IMR-90 (cell line): Measurements from ENCODE around the gene TEAD2. TPM values are rescaled to one million over a fixed set of nuclear protein-coding genes. Genes with fewer than 3 reads are reported as not detected.

Source experiments
- ATAC-seq: fragments of 200-7000 bp; cut with Tn5 transposase; 2 replicates; pipeline ENCODE4 v1.9.1; 2020; ENCODE audit warnings: low read depth, mild to moderate bottlenecking, moderate library complexity
- BruUV-seq: library from RNA; stranded (reverse); fragments of 400-500 nt; replicated peaks from 2 replicates; lab custom pipeline; 2021; lab: Mats Ljungman, UMichigan
- CTCF ChIA-PET: fragments of 300-600 bp; formaldehyde crosslinking; extraction: SDS; loops from one replicate; lab custom pipeline; 2021; ENCODE audit warnings: antibody characterized with exemption; lab: Yijun Ruan, JAX
- POLR2A ChIA-PET: fragments of 300-600 bp; sonication (Branson Sonifier 250); formaldehyde crosslinking; loops from one replicate; lab custom pipeline; 2022; ENCODE audit warnings: antibody characterized with exemption; ENCODE audit not compliant: unreplicated experiment; lab: Charles Lee
- DNase-seq: peaks from one replicate; pipeline ENCODE4 v3.0.0; 2013
- H2AFZ ChIP-seq: replicated peaks from 2 replicates; pipeline ENCODE3; 2013; ENCODE audit warnings: low read length, mild to moderate bottlenecking; ENCODE audit not compliant: poor library complexity
- H2AK5ac ChIP-seq: 2 replicates; pipeline ENCODE4 v1.6.1; 2013; ENCODE audit warnings: low read depth, low read length, inconsistent platforms
- H2AK9ac ChIP-seq: replicated peaks from 2 replicates; pipeline ENCODE3; 2013; ENCODE audit warnings: mild to moderate bottlenecking, low read depth, low read length, moderate library complexity; ENCODE audit not compliant: poor library complexity
- H2BK120ac ChIP-seq: 2 replicates; pipeline ENCODE4 v1.6.1; 2013; ENCODE audit warnings: low read depth, low read length, inconsistent platforms
- H2BK15ac ChIP-seq: 3 replicates; pipeline ENCODE4 v1.6.1; 2013; ENCODE audit warnings: low read depth, low read length, inconsistent platforms
- H2BK20ac ChIP-seq: 2 replicates; pipeline ENCODE4 v1.6.1; 2013; ENCODE audit warnings: low read depth, mild to moderate bottlenecking, inconsistent platforms, low read length, moderate library complexity
- H2BK5ac ChIP-seq: 2 replicates; pipeline ENCODE4 v1.6.1; 2013; ENCODE audit warnings: mild to moderate bottlenecking, low read depth, low read length, inconsistent platforms; ENCODE audit not compliant: poor library complexity, severe bottlenecking
- H3K14ac ChIP-seq: replicated peaks from 2 replicates; pipeline ENCODE4 v1.6.1; 2013; ENCODE audit warnings: low read depth, low read length, inconsistent platforms
- H3K18ac ChIP-seq: 2 replicates; pipeline ENCODE4 v1.6.1; 2013; ENCODE audit warnings: low read depth, low read length, control low read depth
- H3K23ac ChIP-seq: 2 replicates; pipeline ENCODE4 v1.6.1; 2013; ENCODE audit warnings: low read depth, low read length, inconsistent platforms
- H3K27ac ChIP-seq: 2 replicates; pipeline ENCODE4 v1.5.1; 2013; ENCODE audit warnings: mild to moderate bottlenecking, control low read depth, low read length; ENCODE audit not compliant: insufficient read depth
- H3K27me3 ChIP-seq: 2 replicates; pipeline ENCODE4 v1.6.1; 2013; ENCODE audit warnings: low read length; ENCODE audit not compliant: control insufficient read depth, insufficient read depth
- H3K36me3 ChIP-seq: 2 replicates; pipeline ENCODE4 v1.6.1; 2013; ENCODE audit warnings: low read length, mixed read lengths; ENCODE audit not compliant: control insufficient read depth, insufficient read depth
- H3K4ac ChIP-seq: 2 replicates; pipeline ENCODE4 v1.6.1; 2013; ENCODE audit warnings: low read depth, low read length, inconsistent platforms
- H3K4me1 ChIP-seq: 2 replicates; pipeline ENCODE4 v1.6.1; 2013; ENCODE audit warnings: low read length, mixed read lengths; ENCODE audit not compliant: control insufficient read depth, insufficient read depth
- H3K4me2 ChIP-seq: 2 replicates; pipeline ENCODE4 v1.6.1; 2013; ENCODE audit warnings: low read depth, mild to moderate bottlenecking, control low read depth, low read length, moderate library complexity
- H3K4me3 ChIP-seq: 2 replicates; pipeline ENCODE4 v1.5.1; 2013; ENCODE audit warnings: low read depth, mild to moderate bottlenecking, control low read depth, low read length, moderate library complexity; ENCODE audit not compliant: insufficient read depth
- H3K56ac ChIP-seq: 2 replicates; pipeline ENCODE4 v1.6.1; 2013; ENCODE audit warnings: low read length, inconsistent platforms; ENCODE audit not compliant: insufficient read depth; ENCODE audit errors: extremely low read depth
- H3K79me1 ChIP-seq, 2 experiments: 2 replicates each; pipeline ENCODE4 v1.6.1; 2013; ENCODE audit warnings: low read length in 2 of 2, inconsistent platforms in 1 of 2, low read depth in 1 of 2
- H3K9ac ChIP-seq: 2 replicates; pipeline ENCODE4 v1.6.1; 2013; ENCODE audit warnings: low read depth, low read length, control low read depth
- H3K9me1 ChIP-seq: 2 replicates; pipeline ENCODE4 v1.6.1; 2013; ENCODE audit warnings: low read length, inconsistent platforms; ENCODE audit not compliant: insufficient read depth
- H3K9me3 ChIP-seq: 2 replicates; pipeline ENCODE4 v1.6.1; 2013; ENCODE audit warnings: low read length; ENCODE audit not compliant: control insufficient read depth, insufficient read depth
- H4K20me1 ChIP-seq: 2 replicates; pipeline ENCODE4 v1.6.1; 2013; ENCODE audit warnings: low read length, inconsistent platforms; ENCODE audit not compliant: insufficient read depth
- H4K5ac ChIP-seq: 2 replicates; pipeline ENCODE4 v1.6.1; 2013; ENCODE audit warnings: mild to moderate bottlenecking, low read depth, low read length, control low read depth
- H4K8ac ChIP-seq, 2 experiments: 2 replicates each; pipeline ENCODE4 v1.6.1; 2013; ENCODE audit warnings: low read depth in 2 of 2, low read length in 2 of 2, control low read depth in 1 of 2, inconsistent platforms in 1 of 2
- H4K91ac ChIP-seq: 2 replicates; pipeline ENCODE4 v1.6.1; 2013; ENCODE audit warnings: low read depth, low read length, inconsistent platforms; ENCODE audit not compliant: insufficient read depth
- BHLHE40 ChIP-seq: fragments of 150-350 bp; IDR thresholded peaks from 2 replicates; pipeline ENCODE4 v1.6.1; 2016; ENCODE audit warnings: mild to moderate bottlenecking, low read depth, low read length
- WGBS, 2 experiments: methylation state at CpG; one replicate each; pipeline versions ENCODE4 v1.1.5 to v1.1.7; 2013; ENCODE audit warnings: missing lambda C conversion rate in 2 of 2; ENCODE audit not compliant: insufficient read length in 1 of 2; ENCODE audit errors: extremely low coverage in 2 of 2; 5-methylcytosine and 5-hydroxymethylcytosine counted together
- dilution Hi-C: fragments of 300-500 bp; cut with HindIII; formaldehyde crosslinking; loops from one replicate; pipeline ENCODE4 v1.14.3; 2018; ENCODE audit warnings: low sequenced_read_pairs; ENCODE audit not compliant: unreplicated experiment
- in situ Hi-C: fragments of 300-500 bp; cut with MboI; formaldehyde crosslinking; loops from 3 replicates; pipeline ENCODE4 v1.14.3; 2019; ENCODE audit warnings: low sequenced_read_pairs, inconsistent platforms, mixed read lengths
- intact Hi-C: fragments of 100-400 bp; cut with micrococcal nuclease; formaldehyde crosslinking; loops from 2 replicates; pipeline ENCODE4 v1.10.0; 2022
- polyA plus RNA-seq, 3 experiments: library from polyadenylated mRNA; depleted of rRNA; stranded (reverse); fragments of >200 nt; gene quantifications; 2 replicates each; pipeline ENCODE4 v1.2.3, GENCODE V29; 2012; ENCODE audit warnings: low replicate concordance in 1 of 3
- total RNA-seq: library from RNA; depleted of rRNA; stranded (reverse); fragments of >200 nt; gene quantifications from 2 replicates; pipeline ENCODE4 v1.2.3, GENCODE V29; 2012

Gene TEAD2
- total and polyA plus RNA-seq, 2 of the 4 experiments (the other 2 are of a cell fraction) = 30.8 to 33.6 TPM

GRCh38 chr19:49368711-49369358, 6.6 kb upstream of the TEAD2 start:
- no TSS peak for BruUV-seq
- no peak overlapping the region for H3K4me2 ChIP-seq
- H3K18ac ChIP-seq = no peak overlapping the region
- no peak overlapping the region for H4K91ac ChIP-seq
- ChIA-PET CTCF (no interaction called here), POLR2A (no interaction called here)
- H3K27ac ChIP-seq = no peak overlapping the region
- H3K14ac ChIP-seq = no peak overlapping the region
- no peak overlapping the region for H2BK120ac ChIP-seq
- peaks cover 2% of the 10 kb centered on the region; the same call in 1 of the 2 replicates for H3K27me3 ChIP-seq
- H2BK15ac ChIP-seq = no peak overlapping the region
- H2BK20ac ChIP-seq = no peak overlapping the region
- no peak overlapping the region for H3K4me3 ChIP-seq
- dilution Hi-C loops = no loop called here
- no peak overlapping the region for H4K8ac ChIP-seq
- in situ Hi-C loops = no loop called here
- no peak for DNase-seq
- no peak overlapping the region for H2AK9ac ChIP-seq
- H3K9me1 ChIP-seq = peaks cover 2% of the 10 kb centered on the region; the same call in 1 of the 2 replicates
- TF ChIP-seq BHLHE40 = no peak
- no peak overlapping the region for H3K4ac ChIP-seq
- no peaks in the 10 kb centered on the region for H3K36me3 ChIP-seq
- intact Hi-C loops = no loop called here
- no peak overlapping the region for H3K56ac ChIP-seq
- ATAC-seq = no peak
- H3K79me1 ChIP-seq = no peaks in the 10 kb centered on the region
- peaks cover 23% of the 10 kb centered on the region for H3K9me3 ChIP-seq
- no peak overlapping the region for H3K9ac ChIP-seq
- H4K5ac ChIP-seq = no peak overlapping the region
- H2BK5ac ChIP-seq = no peak overlapping the region
- H3K23ac ChIP-seq = no peak overlapping the region
- no CpG with 5 or more reads among the region's 5 CpGs for WGBS, 2 experiments
- no peaks in the 10 kb centered on the region for H4K20me1 ChIP-seq
- no peak overlapping the region for H2AK5ac ChIP-seq
- no peaks in the 10 kb centered on the region for H3K4me1 ChIP-seq
- no peak overlapping the region for H2AFZ ChIP-seq
